Measurements from ENCODE around the gene CEACAM6.

CEACAM6 gene

DNA sequence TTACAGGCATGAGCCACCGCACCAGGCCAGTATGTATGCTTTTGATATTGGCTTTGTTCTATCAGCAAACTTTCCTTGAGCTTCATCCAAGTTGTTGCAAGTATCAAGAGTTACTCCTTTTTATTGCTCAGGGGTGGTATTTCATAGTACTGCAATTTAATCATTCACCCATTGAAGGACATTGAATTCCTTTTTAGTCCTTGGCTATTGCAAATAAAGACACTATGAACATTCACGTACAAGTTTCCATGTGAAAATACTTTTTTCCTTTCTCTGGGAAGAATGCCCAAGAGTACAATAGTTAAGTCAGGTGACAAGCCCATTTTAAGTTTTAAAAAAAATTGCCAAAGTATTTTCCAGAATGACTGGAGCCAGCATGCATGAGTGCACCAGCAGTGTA is 61.4 kb downstream of the CEACAM6 start:
- no peak overlapping the region for H3K27ac ChIP-seq (replicated peaks; ENCODE audit: low read length)

GRCh38 chr19:41821003-41821735 is 65.8 kb downstream of the CEACAM6 start:
- Histone ChIP-seq H3K79me1 (ENCODE audit: low read depth, low read length) (no peaks in the 10 kb centered on the region), H3K4ac (ENCODE audit: low read length) (no peak overlapping the region), H3K4me3 (ENCODE audit: low read length in 2 of 2) (no peak overlapping the region), H2BK120ac (ENCODE audit: low read depth, low read length) (no peak overlapping the region), H4K91ac (ENCODE audit: low read depth, low read length, poor library complexity) (no peak overlapping the region), H2AFZ (ENCODE audit: low read length) (no peak overlapping the region), H3K14ac (ENCODE audit: low read length) (no peak overlapping the region), H2BK15ac (ENCODE audit: low read length) (no peak overlapping the region), H3K27me3 (ENCODE audit: control insufficient read depth in 3 of 3, insufficient read depth in 3 of 3, low read depth in 1 of 3, low read length in 3 of 3) (no peaks in the 10 kb centered on the region), H2AK5ac (ENCODE audit: low read depth, low read length) (no peak overlapping the region), H2BK12ac (ENCODE audit: low read length) (no peak overlapping the region), H3K9ac (ENCODE audit: low read depth, low read length, poor library complexity) (no peak overlapping the region), H3K23ac (ENCODE audit: low read depth, low read length, poor library complexity) (peak overlapping the region; percentile 67), H3K18ac (ENCODE audit: low read length) (no peak overlapping the region), H3K27ac (replicated peaks; ENCODE audit: low read length) (no peak overlapping the region), H2BK5ac (ENCODE audit: low read length) (no peak overlapping the region), H4K8ac (ENCODE audit: low read depth, low read length) (no peak overlapping the region), H3K36me3 (replicated peaks in 1 of 2; ENCODE audit: control insufficient read depth in 2 of 2, insufficient read depth in 2 of 2, low read length in 2 of 2) (no peaks in the 10 kb centered on the region), H3K4me2 (ENCODE audit: insufficient read depth, low read length, poor library complexity, severe bottlenecking) (no peak overlapping the region), H3K4me1 (ENCODE audit: control insufficient read depth in 2 of 2, insufficient read depth in 1 of 2, low read depth in 1 of 2, low read length in 2 of 2) (no peaks in the 10 kb centered on the region), H3K9me3 (replicated peaks in 1 of 2; ENCODE audit: control insufficient read depth in 2 of 2, insufficient read depth in 1 of 2, low read depth in 1 of 2, low read length in 2 of 2) (no peaks in the 10 kb centered on the region)
- WGBS, 2 donors (ENCODE audit: extremely low coverage in 2 of 2, insufficient read length in 2 of 2, insufficient replicate concordance in 1 of 2): no CpG with 5 or more reads among the region's 12 CpGs
- DNase-seq (ENCODE audit: low spot score): peak; percentile 41

More for the DNA sequence above, 61.4 kb downstream of the CEACAM6 start:
- H4K8ac ChIP-seq (ENCODE audit: low read depth, low read length): no peak overlapping the region
- H2AFZ ChIP-seq (ENCODE audit: low read length): no peak overlapping the region
- no peaks in the 10 kb centered on the region for H3K79me1 ChIP-seq (ENCODE audit: low read depth, low read length)
- H2BK5ac ChIP-seq (ENCODE audit: low read length): no peak overlapping the region
- DNase-seq (ENCODE audit: low spot score): no peak
- H3K36me3 ChIP-seq (replicated peaks in 1 of 2; ENCODE audit: control insufficient read depth in 2 of 2, insufficient read depth in 2 of 2, low read length in 2 of 2): no peaks in the 10 kb centered on the region
- no peaks in the 10 kb centered on the region for H3K9me3 ChIP-seq (replicated peaks in 1 of 2; ENCODE audit: control insufficient read depth in 2 of 2, insufficient read depth in 1 of 2, low read depth in 1 of 2, low read length in 2 of 2)
- no peak overlapping the region for H3K4ac ChIP-seq (ENCODE audit: low read length)
- H3K27me3 ChIP-seq (ENCODE audit: control insufficient read depth in 3 of 3, insufficient read depth in 3 of 3, low read depth in 1 of 3, low read length in 3 of 3): peaks cover 0 to 5% (median 0%) of the 10 kb centered on the region in 3 experiments
- H2BK120ac ChIP-seq (ENCODE audit: low read depth, low read length): no peak overlapping the region
- H3K14ac ChIP-seq (ENCODE audit: low read length): no peak overlapping the region
- WGBS, 2 donors (ENCODE audit: extremely low coverage in 2 of 2, insufficient read length in 2 of 2, insufficient replicate concordance in 1 of 2): no CpG with 5 or more reads among the region's 2 CpGs
- H3K4me3 ChIP-seq (ENCODE audit: low read length in 2 of 2): no peak overlapping the region
- no peak overlapping the region for H3K18ac ChIP-seq (ENCODE audit: low read length)
- no peak overlapping the region for H3K9ac ChIP-seq (ENCODE audit: low read depth, low read length, poor library complexity)
- no peak overlapping the region for H2AK5ac ChIP-seq (ENCODE audit: low read depth, low read length)
- no peak overlapping the region for H3K23ac ChIP-seq (ENCODE audit: low read depth, low read length, poor library complexity)
- no peak overlapping the region for H2BK15ac ChIP-seq (ENCODE audit: low read length)
- H4K91ac ChIP-seq (ENCODE audit: low read depth, low read length, poor library complexity): no peak overlapping the region
- no peak overlapping the region for H3K4me2 ChIP-seq (ENCODE audit: insufficient read depth, low read length, poor library complexity, severe bottlenecking)
- no peak overlapping the region for H2BK12ac ChIP-seq (ENCODE audit: low read length)
- H3K4me1 ChIP-seq (ENCODE audit: control insufficient read depth in 2 of 2, insufficient read depth in 1 of 2, low read depth in 1 of 2, low read length in 2 of 2): no peaks in the 10 kb centered on the region
